Natural killer cell (primary cell): ENCODE measurements around the gene DGLUCY. TPM values are rescaled to one million over a fixed set of nuclear protein-coding genes. Genes with fewer than 3 reads are reported as not detected.

Experiments
- ATAC-seq, 3 donors: fragments of 150-1000 bp in 2 of 3; fragments of 200-7000 bp in 1 of 3; cut with Tn5 transposase; 1 replicate in 1 of 3; 2 replicates in 2 of 3; pipeline ENCODE4 v1.10.0; 2021; ENCODE audit warnings: mild to moderate bottlenecking in 2 of 3, moderate library complexity in 2 of 3
- DNase-seq, 2 donors: peaks; one replicate each; pipeline versions ENCODE4 v3.0.0 to v3.0.0-alpha.2; 2013 to 2021; ENCODE audit warnings: mixed read lengths in 1 of 2
- H3K27ac ChIP-seq: one replicate; pipeline ENCODE4 v1.5.1; 2013; ENCODE audit warnings: mild to moderate bottlenecking, low read length
- H3K27me3 ChIP-seq: one replicate; pipeline ENCODE4 v1.6.1; 2013; ENCODE audit warnings: low read length; ENCODE audit not compliant: control insufficient read depth, insufficient read depth
- H3K36me3 ChIP-seq: one replicate; pipeline ENCODE4 v1.6.1; 2013; ENCODE audit warnings: low read length; ENCODE audit not compliant: control insufficient read depth, insufficient read depth
- H3K4me1 ChIP-seq: one replicate; pipeline ENCODE4 v1.6.1; 2013; ENCODE audit warnings: low read length; ENCODE audit not compliant: control insufficient read depth, insufficient read depth
- H3K4me3 ChIP-seq: one replicate; pipeline ENCODE4 v1.5.1; 2013; ENCODE audit warnings: low read length
- H3K9me3 ChIP-seq: one replicate; pipeline ENCODE4 v1.6.1; 2013; ENCODE audit warnings: low read length; ENCODE audit not compliant: control insufficient read depth, insufficient read depth
- H3K27ac Mint-ChIP-seq, 2 donors: one replicate each; pipeline ENCODE4 v1.8.0; 2022; ENCODE audit warnings: mild to moderate bottlenecking in 2 of 2, mixed read lengths in 2 of 2, moderate library complexity in 1 of 2
- H3K27me3 Mint-ChIP-seq, 2 donors: one replicate each; pipeline ENCODE4 v1.8.0; 2022; ENCODE audit warnings: low read depth in 2 of 2, mixed read lengths in 2 of 2
- H3K36me3 Mint-ChIP-seq: one replicate; pipeline ENCODE4 v1.8.0; 2022; ENCODE audit warnings: mixed read lengths
- H3K4me1 Mint-ChIP-seq, 2 donors: one replicate each; pipeline ENCODE4 v1.8.0; 2022; ENCODE audit warnings: mixed read lengths in 2 of 2
- H3K4me3 Mint-ChIP-seq: one replicate; pipeline ENCODE4 v1.8.0; 2022; ENCODE audit warnings: mild to moderate bottlenecking, moderate library complexity, mixed read lengths
- H3K9me3 Mint-ChIP-seq, 2 donors: one replicate each; pipeline ENCODE4 v1.8.0; 2022; ENCODE audit warnings: mixed read lengths in 2 of 2
- WGBS: methylation state at CpG from one replicate; pipeline ENCODE4 v1.1.7; 2013; ENCODE audit warnings: missing lambda C conversion rate; ENCODE audit not compliant: insufficient coverage; 5-methylcytosine and 5-hydroxymethylcytosine counted together
- intact Hi-C: fragments of 100-400 bp; cut with micrococcal nuclease; formaldehyde crosslinking; loops from one replicate; pipeline ENCODE4 v1.14.2; 2022
- total RNA-seq, 4 donors: library from RNA; stranded (reverse); fragments of 120-200 nt in 1 of 4; gene quantifications; one replicate each; pipeline versions ENCODE4 v1.2.3 to v1.2.4, GENCODE V29; 2013 to 2022
- TF ChIP-seq, protein P1 (sequence below): fragments of 200-600 bp; IDR thresholded peaks from one replicate; pipeline ENCODE4 v1.8.0; 2022; ENCODE audit warnings: antibody characterized with exemption

The DGLUCY gene
- total RNA-seq, 3 donors from 2014 or later (not counting 1 experiment from before 2014, with no cell fraction given) = 108 to 142 (median 110) TPM

DNA sequence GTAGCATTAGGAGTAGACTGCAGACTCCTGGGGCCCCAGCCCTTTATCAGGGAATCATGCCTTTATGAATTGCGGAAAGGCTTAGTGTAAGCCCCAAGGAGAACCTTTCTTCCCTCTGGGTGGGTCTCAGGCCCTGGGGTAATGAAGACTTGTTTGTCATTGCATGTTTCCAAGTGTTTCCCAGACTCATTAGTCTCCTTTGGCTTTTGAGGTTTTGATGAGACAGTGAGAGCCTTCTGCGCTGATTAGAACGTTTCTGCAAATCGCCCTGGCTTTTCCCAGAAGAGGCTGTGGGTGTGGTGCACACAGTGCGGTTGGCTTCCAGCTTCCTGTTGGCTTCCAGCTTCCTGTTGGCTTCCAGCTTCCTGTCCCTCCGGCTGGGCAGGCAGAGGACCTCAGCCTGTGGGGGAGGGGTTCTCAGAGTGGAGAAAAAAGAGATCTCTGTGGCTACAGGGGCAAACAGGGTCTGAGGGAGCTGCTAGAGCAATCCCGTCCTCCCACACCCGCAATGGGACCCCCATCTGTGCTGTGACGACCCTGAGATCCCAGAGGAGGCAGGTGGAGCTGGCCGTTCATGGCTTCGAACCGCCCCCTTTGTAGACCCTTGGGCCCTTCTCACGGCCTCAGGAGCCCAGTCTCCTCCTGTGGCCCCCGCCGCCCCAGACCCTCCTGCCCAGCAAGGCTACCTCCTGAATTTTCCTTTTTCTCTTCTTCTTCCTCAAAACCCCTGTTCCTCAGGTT is 88.5 kb downstream of the DGLUCY start:
- DNase-seq = no peak
- H3K4me3 Mint-ChIP-seq = no peak overlapping the region
- H3K36me3 Mint-ChIP-seq = peaks cover 15% of the 10 kb centered on the region
- H3K27me3 Mint-ChIP-seq = no peaks in the 10 kb centered on the region
- Histone ChIP-seq H3K4me3 (no peak overlapping the region), H3K27me3 (no peaks in the 10 kb centered on the region), H3K36me3 (peaks cover 72% of the 10 kb centered on the region), H3K9me3 (no peaks in the 10 kb centered on the region), H3K4me1 (peaks cover 12% of the 10 kb centered on the region), H3K27ac (no peak overlapping the region)
- 80% methylated on average over 15 of the region's 15 CpGs for WGBS
- peaks cover 7 to 19% of the 10 kb centered on the region in 2 donors for H3K4me1 Mint-ChIP-seq
- intact Hi-C loops = no loop called here
- ATAC-seq = no peak
- peak overlapping the region; percentile 10 to 75 for H3K27ac Mint-ChIP-seq
- no peaks in the 10 kb centered on the region for H3K9me3 Mint-ChIP-seq
- TF ChIP-seq, protein P1, sequence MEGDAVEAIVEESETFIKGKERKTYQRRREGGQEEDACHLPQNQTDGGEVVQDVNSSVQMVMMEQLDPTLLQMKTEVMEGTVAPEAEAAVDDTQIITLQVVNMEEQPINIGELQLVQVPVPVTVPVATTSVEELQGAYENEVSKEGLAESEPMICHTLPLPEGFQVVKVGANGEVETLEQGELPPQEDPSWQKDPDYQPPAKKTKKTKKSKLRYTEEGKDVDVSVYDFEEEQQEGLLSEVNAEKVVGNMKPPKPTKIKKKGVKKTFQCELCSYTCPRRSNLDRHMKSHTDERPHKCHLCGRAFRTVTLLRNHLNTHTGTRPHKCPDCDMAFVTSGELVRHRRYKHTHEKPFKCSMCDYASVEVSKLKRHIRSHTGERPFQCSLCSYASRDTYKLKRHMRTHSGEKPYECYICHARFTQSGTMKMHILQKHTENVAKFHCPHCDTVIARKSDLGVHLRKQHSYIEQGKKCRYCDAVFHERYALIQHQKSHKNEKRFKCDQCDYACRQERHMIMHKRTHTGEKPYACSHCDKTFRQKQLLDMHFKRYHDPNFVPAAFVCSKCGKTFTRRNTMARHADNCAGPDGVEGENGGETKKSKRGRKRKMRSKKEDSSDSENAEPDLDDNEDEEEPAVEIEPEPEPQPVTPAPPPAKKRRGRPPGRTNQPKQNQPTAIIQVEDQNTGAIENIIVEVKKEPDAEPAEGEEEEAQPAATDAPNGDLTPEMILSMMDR = no peak

DNA sequence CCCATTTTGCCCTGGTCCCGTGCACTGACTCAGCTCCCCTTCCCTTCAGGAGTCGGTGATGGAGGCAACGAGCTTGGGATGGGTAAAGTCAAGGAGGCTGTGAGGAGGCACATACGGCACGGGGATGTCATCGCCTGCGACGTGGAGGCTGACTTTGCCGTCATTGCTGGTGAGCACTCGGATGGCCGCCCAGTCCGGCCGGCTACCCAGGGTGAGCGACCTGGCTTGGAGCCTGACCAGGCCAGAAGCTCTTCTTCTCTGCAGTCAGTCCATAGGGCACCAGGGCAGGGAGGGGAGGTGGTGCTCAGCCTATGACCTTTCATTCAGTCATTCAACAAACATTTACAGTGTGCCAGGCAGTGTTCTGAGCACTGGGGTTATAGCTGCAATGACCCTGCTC is 90.8 kb downstream of the DGLUCY start:
- Histone ChIP-seq H3K27ac (no peak overlapping the region), H3K4me1 (peaks cover 12% of the 10 kb centered on the region), H3K36me3 (peaks cover 63% of the 10 kb centered on the region), H3K9me3 (no peaks in the 10 kb centered on the region), H3K27me3 (no peaks in the 10 kb centered on the region), H3K4me3 (no peak overlapping the region)
- no peak for ATAC-seq
- Mint-ChIP-seq H3K36me3 (peaks cover 11% of the 10 kb centered on the region), H3K27me3 (no peaks in the 10 kb centered on the region), H3K9me3 (no peaks in the 10 kb centered on the region), H3K4me1 (peaks cover 7 to 19% of the 10 kb centered on the region in 2 donors), H3K4me3 (no peak overlapping the region), H3K27ac (no peak overlapping the region)
- intact Hi-C loops = no loop called here
- TF ChIP-seq, protein P1 = no peak
- 96% methylated on average over 14 of the region's 14 CpGs for WGBS
- DNase-seq = no peak

DNA sequence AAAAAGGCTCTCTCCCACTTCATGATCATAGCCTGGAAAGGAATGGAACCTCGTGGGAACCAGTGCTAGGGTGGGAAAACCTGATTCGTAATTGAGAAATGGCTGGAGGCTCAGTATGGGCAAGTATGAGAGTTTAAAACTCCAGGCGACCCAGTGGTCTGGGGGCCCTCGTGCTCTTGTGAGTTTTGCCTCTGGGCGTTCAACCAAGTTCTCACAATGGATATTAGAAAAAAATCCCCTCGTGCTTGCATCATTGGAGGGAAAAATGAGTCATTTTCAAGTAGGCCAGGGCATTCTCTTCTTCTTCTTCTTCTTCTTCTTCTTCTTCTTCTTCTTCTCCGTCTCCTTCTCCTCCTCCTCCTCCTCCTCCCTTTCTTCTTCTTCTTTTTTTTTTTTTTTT is 91.6 kb downstream of the DGLUCY start:
- Mint-ChIP-seq H3K9me3 (no peaks in the 10 kb centered on the region), H3K36me3 (peaks cover 8% of the 10 kb centered on the region), H3K4me3 (no peak overlapping the region), H3K27me3 (no peaks in the 10 kb centered on the region), H3K4me1 (peaks cover 7 to 19% of the 10 kb centered on the region in 2 donors), H3K27ac (no peak overlapping the region)
- no peak overlapping the region for H3K4me3 ChIP-seq
- 91% methylated on average over 7 of the region's 7 CpGs for WGBS
- no peak overlapping the region for H3K27ac ChIP-seq
- peaks cover 61% of the 10 kb centered on the region for H3K36me3 ChIP-seq
- intact Hi-C loops = no loop called here
- H3K27me3 ChIP-seq = no peaks in the 10 kb centered on the region
- no peaks in the 10 kb centered on the region for H3K9me3 ChIP-seq
- peaks cover 12% of the 10 kb centered on the region for H3K4me1 ChIP-seq
- DNase-seq (no peak), ATAC-seq (no peak)
- TF ChIP-seq, protein P1 = no peak

- Mint-ChIP-seq H3K36me3 (peaks cover 8% of the 10 kb centered on the region), H3K9me3 (no peaks in the 10 kb centered on the region), H3K4me3 (no peak overlapping the region), H3K27ac (no peak overlapping the region), H3K27me3 (no peaks in the 10 kb centered on the region), H3K4me1 (peaks cover 7 to 14% of the 10 kb centered on the region in 2 donors)
- Histone ChIP-seq H3K27me3 (no peaks in the 10 kb centered on the region), H3K4me1 (peaks cover 9% of the 10 kb centered on the region), H3K36me3 (peaks cover 61% of the 10 kb centered on the region), H3K4me3 (no peak overlapping the region), H3K27ac (no peak overlapping the region), H3K9me3 (no peaks in the 10 kb centered on the region)
- TF ChIP-seq, protein P1 = no peak
- intact Hi-C loops = no loop called here
- no peak for ATAC-seq
- 88% methylated on average over 3 of the region's 3 CpGs for WGBS
- no peak for DNase-seq
Observed at GRCh38 chr14:91207008-91207407, 93.1 kb downstream of the DGLUCY start.
